Stimulated activated CD4-positive, alpha-beta T cell treated with anti-CD3 and anti-CD28 coated beads, TNF-alpha, amount 100 ng/mL, for 1 hour (primary cell): ENCODE data around the gene PDE7B.

Source experiments
- DNase-seq, 3 donors: peaks; one replicate each; pipeline ENCODE4 v3.0.0-alpha.2; 2020; ENCODE audit warnings: low read depth in 3 of 3, low spot score in 1 of 3

The PDE7B gene

GRCh38 chr6:136022224-136022874 is 170.8 kb downstream of the PDE7B start:
- DNase-seq = no peak

GRCh38 chr6:136024711-136025110 is 173.2 kb downstream of the PDE7B start:
- DNase-seq = no peak

GRCh38 chr6:136025736-136026135 is 174.2 kb downstream of the PDE7B start:
- no peak for DNase-seq

GRCh38 chr6:136030131-136030530 is 178.6 kb downstream of the PDE7B start:
- no peak for DNase-seq

GRCh38 chr6:136031982-136032381 is 180.5 kb downstream of the PDE7B start:
- no peak for DNase-seq

- DNase-seq = no peak
Measured at GRCh38 chr6:136033416-136033815, 181.9 kb downstream of the PDE7B start.

- no peak for DNase-seq
Measured at GRCh38 chr6:136034422-136034821, 182.9 kb downstream of the PDE7B start.

- no peak for DNase-seq
Measured at GRCh38 chr6:136035378-136036070, 184.0 kb downstream of the PDE7B start.

GRCh38 chr6:136036071-136036380 is 184.5 kb downstream of the PDE7B start:
- DNase-seq = no peak

- no peak for DNase-seq
Measured at GRCh38 chr6:136036601-136037000, 185.1 kb downstream of the PDE7B start.

GRCh38 chr6:136037242-136037875 is 185.9 kb downstream of the PDE7B start:
- no peak for DNase-seq

- no peak for DNase-seq
Measured at GRCh38 chr6:136037876-136038460, 186.5 kb downstream of the PDE7B start.

- DNase-seq = no peak
Measured at GRCh38 chr6:136038531-136038930, 187.0 kb downstream of the PDE7B start.

GRCh38 chr6:136039185-136039584 is 187.7 kb downstream of the PDE7B start:
- no peak for DNase-seq

- no peak for DNase-seq
Measured at GRCh38 chr6:136050475-136050874, 199.0 kb downstream of the PDE7B start.

- no peak for DNase-seq
Measured at GRCh38 chr6:136051140-136051775, 199.8 kb downstream of the PDE7B start.

- no peak for DNase-seq
Measured at GRCh38 chr6:136052031-136052430, 200.5 kb downstream of the PDE7B start.

GRCh38 chr6:136058852-136059251 is 207.4 kb downstream of the PDE7B start:
- DNase-seq = no peak

GRCh38 chr6:136059308-136059707 is 207.8 kb downstream of the PDE7B start:
- DNase-seq = no peak

- no peak for DNase-seq
Measured at GRCh38 chr6:136060052-136060451, 208.6 kb downstream of the PDE7B start.

- DNase-seq = no peak
Measured at GRCh38 chr6:136060759-136061158, 209.3 kb downstream of the PDE7B start.

- DNase-seq = no peak
Measured at GRCh38 chr6:136061701-136062100, 210.2 kb downstream of the PDE7B start.
